Cardiac muscle cell (in vitro differentiated cells and primary cell): ENCODE results near the gene CMIP. TPM values are rescaled to one million over a fixed set of nuclear protein-coding genes. Genes with fewer than 3 reads are reported as not detected.
A peak's percentile ranks its signal among the peaks of the same experiment; 100 is the strongest.

ENCODE experiments used
- DNase-seq, 2 donors: peaks; one replicate each; pipeline versions ENCODE4 v3.0.0 to v3.0.0-alpha.2; 2010 to 2017; ENCODE audit warnings: low read depth in 1 of 2, low spot score in 1 of 2
- H3K27ac ChIP-seq: fragments of 200-600 bp; sonication (generic); 2 replicates; pipeline ENCODE4 v1.5.1; 2016
- H3K27me3 ChIP-seq: fragments of 200-600 bp; sonication (generic); 2 replicates; pipeline ENCODE4 v1.6.0; 2016; ENCODE audit warnings: control low read depth
- H3K36me3 ChIP-seq: fragments of 200-600 bp; sonication (generic); 2 replicates; pipeline ENCODE4 v1.5.1; 2016; ENCODE audit warnings: control low read depth
- H3K4me1 ChIP-seq: fragments of 200-600 bp; sonication (generic); 2 replicates; pipeline ENCODE4 v1.8.1; 2017; ENCODE audit warnings: low read depth, mild to moderate bottlenecking, mixed run types
- H3K4me3 ChIP-seq: fragments of 200-600 bp; sonication (generic); 2 replicates; pipeline ENCODE4 v1.5.1; 2016; ENCODE audit warnings: mild to moderate bottlenecking
- H3K9me3 ChIP-seq: fragments of 200-600 bp; sonication (generic); 2 replicates; pipeline ENCODE4 v1.5.1; 2017; ENCODE audit warnings: low read depth, mild to moderate bottlenecking, control low read depth
- CTCF ChIP-seq: IDR thresholded peaks from 2 replicates; pipeline ENCODE4 v1.5.1; 2012; ENCODE audit warnings: low read depth, mild to moderate bottlenecking, low read length
- polyA plus RNA-seq: library from polyadenylated mRNA; unstranded; fragments of >200 nt; fragmentation: Nextera tagmentation; extraction: Ambion mirVana; gene quantifications from 2 replicates; pipeline ENCODE4 v1.2.1, GENCODE V29; 2016
- total RNA-seq: library from RNA; depleted of rRNA; stranded (reverse); fragments of >200 nt; gene quantifications from 2 replicates; pipeline ENCODE4 v1.2.3, GENCODE V29; 2016

Gene CMIP
- total RNA-seq (16.6 and 22.2 TPM in 2 replicates), polyA plus RNA-seq (1.6 and 1.8 TPM in 2 replicates)

- Histone ChIP-seq H3K4me1 (peaks cover 19% of the 10 kb centered on the region), H3K27ac (peak within 1 kb of the TSS; percentile 66), H3K4me3 (peak within 1 kb of the TSS; percentile 92), H3K36me3 (no peaks in the 10 kb centered on the region), H3K9me3 (no peaks in the 10 kb centered on the region), H3K27me3 (peaks cover 3% of the 10 kb centered on the region)
- DNase-seq: peak; percentile 88 to 92
- TF ChIP-seq CTCF: no peak
These were observed at the start of gene CMIP for GRCh38 chr16:81444448-81445121. Gene CMIP (plus strand): TSS chr16:81444808.

- H3K4me1 ChIP-seq: peaks cover 2% of the 10 kb centered on the region
- H3K27me3 ChIP-seq: no peaks in the 10 kb centered on the region
- DNase-seq: peak in 1 of 2 donors; percentile 68
- no peak overlapping the region for H3K4me3 ChIP-seq
- no peak for TF ChIP-seq CTCF
- no peaks in the 10 kb centered on the region for H3K9me3 ChIP-seq
- H3K27ac ChIP-seq: peak overlapping the region; percentile 60
- no peaks in the 10 kb centered on the region for H3K36me3 ChIP-seq
These were observed 49.5 kb upstream of the CMIP start for GRCh38 chr16:81394966-81395655.

GRCh38 chr16:81397058-81397878, 47.3 kb upstream of the CMIP start:
- no peak overlapping the region for H3K27ac ChIP-seq
- TF ChIP-seq CTCF: no peak
- H3K4me3 ChIP-seq: no peak overlapping the region
- H3K4me1 ChIP-seq: peaks cover 2% of the 10 kb centered on the region
- no peaks in the 10 kb centered on the region for H3K27me3 ChIP-seq
- no peaks in the 10 kb centered on the region for H3K36me3 ChIP-seq
- H3K9me3 ChIP-seq: no peaks in the 10 kb centered on the region
- DNase-seq: no peak

GRCh38 chr16:81397879-81398520, 46.6 kb upstream of the CMIP start:
- TF ChIP-seq CTCF: no peak
- DNase-seq: no peak
- Histone ChIP-seq H3K36me3 (no peaks in the 10 kb centered on the region), H3K27ac (no peak overlapping the region), H3K4me1 (peaks cover 2% of the 10 kb centered on the region), H3K9me3 (no peaks in the 10 kb centered on the region), H3K4me3 (no peak overlapping the region), H3K27me3 (no peaks in the 10 kb centered on the region)

- no peak for DNase-seq
- peaks cover 2% of the 10 kb centered on the region for H3K27me3 ChIP-seq
- peaks cover 2% of the 10 kb centered on the region for H3K4me1 ChIP-seq
- TF ChIP-seq CTCF: no peak
- H3K4me3 ChIP-seq: no peak overlapping the region
- H3K36me3 ChIP-seq: no peaks in the 10 kb centered on the region
- H3K27ac ChIP-seq: no peak overlapping the region
- no peaks in the 10 kb centered on the region for H3K9me3 ChIP-seq
These were observed 44.7 kb upstream of the CMIP start for GRCh38 chr16:81399909-81400308.
